Cardiac fibroblast (primary cell): ENCODE measurements around the gene PDLIM5.
A peak's percentile ranks its signal among the peaks of the same experiment; 100 is the strongest.

Experiments
- DNase-seq, 2 donors: peaks; one replicate each; pipeline versions ENCODE4 v3.0.0 to v3.0.0-alpha.2; 2010; ENCODE audit warnings: low read depth in 2 of 2
- H3K4me3 ChIP-seq, 2 donors: replicated peaks in 1 of 2; 1 replicate in 1 of 2; 2 replicates in 1 of 2; pipeline ENCODE4 v1.5.1; 2011; ENCODE audit warnings: low read depth in 2 of 2, low read length in 2 of 2, mild to moderate bottlenecking in 2 of 2, moderate library complexity in 1 of 2
- CTCF ChIP-seq: IDR thresholded peaks from one replicate; pipeline ENCODE4 v1.5.1; 2011; ENCODE audit warnings: low read depth, mild to moderate bottlenecking, low read length, inconsistent platforms

The PDLIM5 gene

GRCh38 chr4:94591289-94591688, 139.5 kb downstream of the PDLIM5 start:
- H3K4me3 ChIP-seq: no peak overlapping the region
- no peak for DNase-seq
- no peak for TF ChIP-seq CTCF

GRCh38 chr4:94595013-94595412, 143.3 kb downstream of the PDLIM5 start:
- H3K4me3 ChIP-seq: no peak overlapping the region
- no peak for DNase-seq

DNA sequence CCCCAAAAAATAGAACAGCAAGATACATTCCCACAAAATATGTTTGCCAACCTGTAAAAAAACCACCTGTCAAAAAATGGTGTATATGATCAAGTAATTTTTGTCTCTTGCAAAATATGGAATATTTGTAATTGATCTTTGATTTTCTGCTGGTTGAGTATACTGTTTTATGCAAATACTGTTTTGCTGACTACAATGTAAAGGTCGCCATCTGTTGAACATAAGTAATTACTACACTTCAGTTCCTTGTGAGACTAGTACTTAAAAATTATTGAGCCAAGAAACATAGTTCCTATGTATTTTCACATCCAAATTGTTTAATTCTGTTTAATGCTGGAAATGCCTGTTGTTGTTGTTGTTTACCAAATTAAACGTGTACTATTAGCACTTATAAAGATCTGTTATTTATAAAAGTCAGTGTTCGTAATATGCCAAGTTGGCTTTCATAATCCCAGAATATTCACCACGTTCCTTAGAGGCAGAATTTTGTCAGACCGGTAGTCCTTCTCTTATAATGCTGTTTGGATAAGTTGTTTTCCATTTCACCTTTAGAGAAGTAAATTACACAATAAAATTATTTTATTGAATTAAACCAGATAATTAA, 144.2 kb downstream of the PDLIM5 start:
- TF ChIP-seq CTCF: peak; percentile 38
- no peak overlapping the region for H3K4me3 ChIP-seq
- DNase-seq: peak; percentile 78 to 79

More at GRCh38 chr4:94595013-94595412, 143.3 kb downstream of the PDLIM5 start:
- no peak for TF ChIP-seq CTCF

DNA sequence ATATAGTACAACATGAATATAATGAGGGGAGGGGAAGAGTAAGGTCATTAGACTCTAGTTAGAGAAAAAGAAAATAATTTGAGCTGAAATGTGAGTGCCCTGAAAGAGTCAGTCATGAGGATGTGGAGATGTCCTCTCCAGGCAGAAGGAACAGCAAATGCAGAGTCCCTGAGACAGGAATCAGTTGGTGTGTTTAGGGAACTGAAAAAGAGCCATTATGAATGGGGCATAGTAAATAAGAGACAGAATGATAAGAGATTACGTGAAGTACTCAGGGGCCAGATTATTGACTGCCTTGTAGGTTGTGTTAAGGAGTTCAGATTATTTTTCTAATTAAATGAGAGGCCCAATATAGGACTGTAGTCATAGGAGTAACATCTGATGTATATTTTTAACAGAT, 147.0 kb downstream of the PDLIM5 start:
- TF ChIP-seq CTCF: no peak
- no peak overlapping the region for H3K4me3 ChIP-seq
- no peak for DNase-seq

GRCh38 chr4:94603170-94603747, 151.5 kb downstream of the PDLIM5 start:
- DNase-seq: peak; percentile 83 to 94
- TF ChIP-seq CTCF: no peak
- no peak overlapping the region for H3K4me3 ChIP-seq

- no peak for TF ChIP-seq CTCF
- DNase-seq: peak; percentile 25 to 67
- no peak overlapping the region for H3K4me3 ChIP-seq
Observed at GRCh38 chr4:94605241-94605805, 153.6 kb downstream of the PDLIM5 start.
